Endothelial cell (in vitro differentiated cells): ENCODE measurements around the gene HEPN1. TPM values are rescaled to one million over a fixed set of nuclear protein-coding genes. Genes with fewer than 3 reads are reported as not detected.

Source experiments
- DNase-seq: peaks from one replicate; pipeline ENCODE4 v3.0.0; 2021; ENCODE audit warnings: low spot score
- H3K27ac Mint-ChIP-seq: one replicate; pipeline ENCODE4 v1.8.0; 2021; ENCODE audit warnings: mixed read lengths, inconsistent platforms; ENCODE audit not compliant: unreplicated experiment
- H3K27me3 Mint-ChIP-seq: one replicate; pipeline ENCODE4 v1.8.0; 2021; ENCODE audit warnings: mild to moderate bottlenecking, moderate library complexity, mixed read lengths, inconsistent platforms; ENCODE audit not compliant: unreplicated experiment
- H3K36me3 Mint-ChIP-seq: one replicate; pipeline ENCODE4 v1.8.0; 2021; ENCODE audit warnings: mild to moderate bottlenecking, low read depth, mixed read lengths, inconsistent platforms; ENCODE audit not compliant: unreplicated experiment
- H3K4me1 Mint-ChIP-seq: one replicate; pipeline ENCODE4 v1.8.0; 2021; ENCODE audit warnings: mild to moderate bottlenecking, mixed read lengths, inconsistent platforms; ENCODE audit not compliant: unreplicated experiment
- H3K4me3 Mint-ChIP-seq: one replicate; pipeline ENCODE4 v1.8.0; 2021; ENCODE audit warnings: mild to moderate bottlenecking, mixed read lengths, inconsistent platforms; ENCODE audit not compliant: unreplicated experiment
- H3K9me3 Mint-ChIP-seq: one replicate; pipeline ENCODE4 v1.8.0; 2021; ENCODE audit warnings: mixed read lengths, inconsistent platforms; ENCODE audit not compliant: unreplicated experiment
- CTCF ChIP-seq: fragments of 200-600 bp; sonication (generic); IDR thresholded peaks from one replicate; pipeline ENCODE4 v1.5.0; 2021; ENCODE audit warnings: antibody characterized with exemption; ENCODE audit not compliant: unreplicated experiment
- total RNA-seq: library from RNA; stranded (reverse); fragmentation: NEBNext Ultra II Directional; extraction: Animal tissue kit (Norgen Biotek cat#: 25700); gene quantifications from one replicate; pipeline ENCODE4 v1.2.1, GENCODE V29; 2021; ENCODE audit not compliant: unreplicated experiment

The HEPN1 gene
- total RNA-seq, 1 donor from 2014 or later, result not detected

- H3K4me3 Mint-ChIP-seq, result no peak overlapping the region
- peaks cover 14% of the 10 kb centered on the region for H3K27me3 Mint-ChIP-seq
- H3K36me3 Mint-ChIP-seq, result peaks cover 26% of the 10 kb centered on the region
- H3K9me3 Mint-ChIP-seq, result no peaks in the 10 kb centered on the region
- peaks cover 60% of the 10 kb centered on the region for H3K4me1 Mint-ChIP-seq
- H3K27ac Mint-ChIP-seq, result no peak overlapping the region
- no peak for DNase-seq
- no peak for TF ChIP-seq CTCF
These were observed 23.5 kb upstream of the HEPN1 start for GRCh38 chr11:124895471-124895971.

- peaks cover 67% of the 10 kb centered on the region for H3K4me1 Mint-ChIP-seq
- TF ChIP-seq CTCF, result no peak
- peaks cover 2% of the 10 kb centered on the region for H3K9me3 Mint-ChIP-seq
- peak overlapping the region; percentile 47 for H3K4me3 Mint-ChIP-seq
- H3K36me3 Mint-ChIP-seq, result peaks cover 26% of the 10 kb centered on the region
- peaks cover 14% of the 10 kb centered on the region for H3K27me3 Mint-ChIP-seq
- no peak overlapping the region for H3K27ac Mint-ChIP-seq
- no peak for DNase-seq
These were observed 22.8 kb upstream of the HEPN1 start for GRCh38 chr11:124896071-124896750.

GRCh38 chr11:124896821-124897391, 22.1 kb upstream of the HEPN1 start:
- no peak for DNase-seq
- no peak for TF ChIP-seq CTCF
- H3K27me3 Mint-ChIP-seq, result peaks cover 12% of the 10 kb centered on the region
- peaks cover 6% of the 10 kb centered on the region for H3K9me3 Mint-ChIP-seq
- peak overlapping the region; percentile 93 for H3K4me3 Mint-ChIP-seq
- no peak overlapping the region for H3K27ac Mint-ChIP-seq
- H3K4me1 Mint-ChIP-seq, result peaks cover 72% of the 10 kb centered on the region
- H3K36me3 Mint-ChIP-seq, result peaks cover 26% of the 10 kb centered on the region

GRCh38 chr11:124897674-124898262, 21.3 kb upstream of the HEPN1 start, which contains the start of gene ROBO4:
Gene ROBO4 (minus strand): TSS chr11:124897865. CDS start chr11:124897795, 70 bp downstream.
- Mint-ChIP-seq H3K36me3 (peaks cover 19% of the 10 kb centered on the region), H3K4me1 (peaks cover 66% of the 10 kb centered on the region), H3K9me3 (peaks cover 6% of the 10 kb centered on the region), H3K27ac (peak within 1 kb of the TSS; percentile 98), H3K4me3 (peak within 1 kb of the TSS; percentile 93), H3K27me3 (peaks cover 12% of the 10 kb centered on the region)
- DNase-seq, result peak; percentile 61
- no peak for TF ChIP-seq CTCF

GRCh38 chr11:124898263-124898680, 20.8 kb upstream of the HEPN1 start:
- peaks cover 12% of the 10 kb centered on the region for H3K27me3 Mint-ChIP-seq
- H3K4me1 Mint-ChIP-seq, result peaks cover 61% of the 10 kb centered on the region
- peaks cover 14% of the 10 kb centered on the region for H3K36me3 Mint-ChIP-seq
- H3K27ac Mint-ChIP-seq, result peak overlapping the region; percentile 98
- H3K9me3 Mint-ChIP-seq, result peaks cover 6% of the 10 kb centered on the region
- H3K4me3 Mint-ChIP-seq, result peak overlapping the region; percentile 93
- TF ChIP-seq CTCF, result no peak
- no peak for DNase-seq
